Stimulated activated CD8-positive, alpha-beta memory T cell treated with anti-CD3 and anti-CD28 coated beads, Interleukin-15, amount 100 ng/mL, for 48 hours (primary cell): ENCODE data around the gene RFX7.

ENCODE experiments used
- DNase-seq, 2 donors: peaks; one replicate each; pipeline ENCODE4 v3.0.0-alpha.2; 2020; ENCODE audit warnings: low read depth in 2 of 2

The RFX7 gene

DNA sequence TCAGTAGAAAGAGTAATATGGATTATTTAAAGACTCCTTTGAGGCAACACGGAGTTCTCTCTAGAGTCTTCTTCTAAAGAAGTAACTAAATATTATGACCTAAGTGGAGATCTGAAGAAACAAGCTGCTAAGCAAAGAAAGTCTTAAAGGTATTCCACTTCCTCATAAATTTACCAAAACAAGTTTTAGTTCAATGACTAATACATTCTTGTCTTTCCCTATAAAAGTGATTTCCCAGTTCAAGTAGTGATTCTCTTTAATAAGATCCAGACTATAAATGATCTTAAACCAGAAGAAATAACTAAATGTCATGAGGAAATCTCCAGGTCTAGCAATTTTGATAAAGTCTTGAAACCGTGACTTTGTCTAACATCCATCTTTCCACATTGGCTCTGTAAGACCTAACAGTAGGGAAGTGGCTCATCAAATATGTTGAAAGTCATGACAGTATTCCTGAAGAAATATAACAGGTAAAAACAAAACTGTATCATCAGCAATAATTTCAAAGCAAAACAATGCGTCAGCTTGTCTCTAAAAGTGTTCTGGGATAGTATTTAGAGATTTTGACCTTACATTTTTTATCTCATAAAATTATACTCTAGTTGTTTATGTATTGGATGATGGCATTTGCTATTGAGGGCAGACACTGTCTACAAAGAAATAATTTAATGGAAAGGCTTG, 198.5 kb downstream of the RFX7 start:
- DNase-seq, result no peak

DNA sequence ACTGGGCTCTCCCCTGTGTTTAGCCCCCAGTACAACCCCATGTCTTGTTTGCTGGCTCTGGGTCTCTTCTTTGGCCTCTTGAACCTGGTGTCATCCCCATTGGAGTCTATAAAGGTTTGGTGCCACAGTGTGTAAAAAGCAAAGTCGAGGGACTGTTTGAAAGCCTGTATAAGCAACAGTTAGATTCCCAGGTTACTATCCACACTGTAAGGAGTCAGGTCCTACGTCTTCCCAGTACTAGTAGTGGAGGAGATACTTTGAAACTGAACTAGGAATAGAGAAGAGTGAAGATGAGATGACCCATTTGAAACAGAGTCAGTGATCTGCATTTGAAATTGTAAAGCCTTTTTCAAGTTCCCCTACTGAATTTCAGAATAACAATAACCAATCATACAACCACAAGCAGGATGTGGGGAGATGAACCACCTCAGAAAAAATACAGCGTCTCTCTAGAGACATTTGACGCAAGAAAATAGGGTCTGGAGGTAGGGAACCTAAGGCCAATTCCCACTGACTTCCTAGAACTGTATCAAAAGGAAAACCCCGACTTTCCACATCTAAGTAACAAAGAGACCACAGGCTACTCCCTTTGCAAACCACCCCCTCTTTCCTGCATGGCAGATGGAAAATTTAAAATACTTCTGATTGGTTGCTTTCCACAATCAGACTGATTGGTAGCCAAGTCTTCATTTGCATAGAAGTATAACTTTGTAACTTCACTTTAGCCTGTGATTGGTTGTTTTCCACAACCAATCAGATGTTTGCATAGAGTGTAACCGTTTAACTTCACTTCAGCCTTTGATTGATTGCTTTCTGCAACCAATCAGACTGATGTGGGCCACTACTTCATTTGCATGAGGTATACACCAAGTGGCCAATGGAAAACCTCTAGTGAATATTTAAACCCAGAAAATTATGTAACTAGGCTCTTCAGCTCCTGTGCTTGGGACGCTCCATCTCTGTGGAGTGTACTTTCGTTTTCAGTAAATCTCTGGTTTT, 200.4 kb downstream of the RFX7 start:
- peak in 1 of 2 donors; percentile 27 for DNase-seq

DNA sequence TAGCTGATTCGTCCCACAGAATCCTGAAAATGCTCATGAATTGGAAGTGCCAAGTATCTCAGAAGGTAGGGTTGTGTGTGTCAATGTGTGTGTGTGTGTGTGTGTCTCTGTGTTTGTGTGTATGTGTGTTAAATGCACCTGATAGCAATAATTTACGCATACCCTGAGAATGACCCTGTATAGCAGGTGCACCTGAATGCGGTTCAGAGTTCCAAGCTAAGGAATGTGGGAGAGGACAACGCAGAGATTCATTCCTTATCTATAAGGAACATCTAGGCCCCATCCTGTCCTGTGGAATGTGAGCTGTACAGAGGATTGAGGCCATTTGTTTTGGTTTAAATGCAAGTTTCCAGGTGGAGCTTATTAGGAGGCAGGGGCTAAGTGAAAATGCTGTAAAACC, 201.2 kb downstream of the RFX7 start:
- DNase-seq, result no peak

DNA sequence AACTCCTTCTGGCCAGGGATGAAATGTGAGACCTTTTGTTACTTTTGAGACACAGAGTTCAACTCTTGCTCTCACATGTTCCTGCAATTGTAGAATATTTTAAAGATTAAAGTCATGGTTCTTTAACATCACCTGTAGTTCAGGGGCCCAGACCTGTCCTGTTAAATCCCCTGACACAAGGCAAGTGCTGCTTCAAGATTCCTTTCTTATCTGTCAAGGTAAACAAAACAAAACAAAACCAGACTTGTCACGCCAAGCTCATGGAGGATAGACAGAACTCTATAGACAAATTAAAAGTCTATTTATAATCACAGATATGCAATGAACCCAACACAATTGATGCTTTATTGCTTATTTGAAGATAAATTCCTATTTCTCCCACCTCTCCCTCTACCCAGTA, 201.6 kb downstream of the RFX7 start:
- no peak for DNase-seq

DNA sequence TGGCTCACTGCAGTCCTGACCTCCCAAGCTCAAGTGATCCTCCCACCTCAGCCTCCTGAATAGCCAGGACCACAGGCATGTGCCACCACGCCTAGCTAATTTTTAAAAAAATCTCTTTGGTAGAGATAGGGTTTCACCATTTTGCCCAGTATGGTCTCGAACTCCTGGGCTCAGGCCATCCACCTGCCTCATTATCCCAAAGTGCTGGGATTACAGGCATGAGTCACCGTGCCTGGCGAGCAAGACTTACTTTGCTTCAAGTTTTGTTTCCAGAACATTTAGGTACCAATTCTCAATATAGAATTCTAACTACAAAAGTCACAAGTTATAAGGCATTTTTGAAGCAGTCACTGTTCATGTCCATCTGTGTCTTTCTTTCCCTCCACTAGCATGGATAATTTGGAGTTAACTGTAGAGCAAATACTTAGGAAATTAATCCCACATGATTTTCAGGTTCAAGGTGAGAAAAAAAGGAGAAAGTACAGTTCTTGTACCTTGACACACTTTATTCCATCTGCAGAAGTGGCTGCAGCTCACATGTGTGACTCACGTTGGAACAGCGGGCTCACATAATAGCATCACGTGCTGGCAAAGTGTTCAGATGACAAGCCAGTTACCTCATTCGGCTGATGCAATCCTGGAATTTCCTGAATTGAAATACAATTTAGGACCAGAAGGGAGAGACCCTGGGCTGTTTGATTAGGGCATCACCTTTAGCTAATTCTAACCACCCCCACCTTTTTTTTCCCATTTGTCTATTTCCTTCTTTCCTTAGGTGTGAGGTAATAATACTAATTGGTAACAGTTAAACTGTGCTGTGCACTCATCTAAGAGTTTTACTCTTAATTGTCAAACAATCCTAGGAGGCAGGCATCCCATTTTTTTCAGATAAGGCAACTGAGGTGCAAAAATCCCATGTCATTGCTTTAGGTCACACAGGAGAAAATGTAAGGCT, 203.3 kb downstream of the RFX7 start:
- no peak for DNase-seq

DNA sequence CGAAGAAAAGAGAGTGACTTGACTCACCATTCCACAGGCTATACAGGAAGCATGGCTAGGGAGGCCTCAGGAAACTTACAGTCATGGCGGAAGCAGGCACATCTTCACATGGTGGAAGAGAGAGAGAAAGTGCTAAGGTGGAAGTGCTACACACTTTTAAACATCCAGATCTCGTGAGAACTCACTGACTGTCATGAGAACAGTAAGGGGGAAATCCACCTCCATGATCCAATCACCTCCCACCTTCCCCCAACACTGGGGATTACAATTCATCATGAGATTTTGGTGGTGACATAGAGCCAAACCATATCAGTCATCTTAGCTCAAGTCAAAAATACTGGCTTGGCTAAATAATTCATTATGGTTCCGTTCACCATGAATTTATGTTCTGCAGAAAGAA, 205.0 kb downstream of the RFX7 start:
- no peak for DNase-seq

DNA sequence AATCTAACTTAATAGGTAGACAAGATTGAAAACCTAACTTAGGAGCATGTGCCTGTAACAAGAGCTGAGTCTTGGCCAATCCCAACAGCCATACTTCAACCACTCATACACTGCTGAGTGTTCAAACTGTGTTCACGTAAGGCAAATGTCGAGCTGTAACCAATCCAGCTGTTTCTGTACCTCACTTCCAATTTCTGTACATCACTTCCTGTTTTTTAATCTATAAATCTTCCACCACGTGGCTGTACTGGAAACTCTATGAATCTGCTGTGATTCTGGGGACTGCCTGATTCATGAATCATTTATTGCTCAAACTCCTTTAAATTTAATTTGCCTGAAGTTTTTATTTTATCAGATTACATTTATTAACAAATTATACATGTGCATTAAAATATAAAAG, 205.7 kb downstream of the RFX7 start:
- DNase-seq, result no peak
